Tibial artery (tissue), 4 donors: ENCODE data around the gene FAM234A.

ENCODE experiments used
- DNase-seq, 2 donors: peaks; one replicate each; pipeline ENCODE4 v3.0.0-alpha.2; 2019
- H3K27ac ChIP-seq, 2 donors: fragments of 200-600 bp; sonication (generic) in 1 of 2; 1 replicate in 1 of 2; 2 replicates in 1 of 2; pipeline ENCODE4 v1.5.1; 2018 to 2019; ENCODE audit warnings: mild to moderate bottlenecking in 1 of 2
- H3K27me3 ChIP-seq, 2 donors: fragments of 200-600 bp; sonication (generic) in 1 of 2; one replicate each; pipeline versions ENCODE4 v1.5.1 to v1.6.0; 2016 to 2019
- H3K36me3 ChIP-seq, 3 donors: fragments of 200-600 bp; sonication (generic) in 2 of 3; one replicate each; pipeline ENCODE4 v1.5.1; 2016 to 2019; ENCODE audit warnings: mild to moderate bottlenecking in 2 of 3
- H3K4me1 ChIP-seq, 4 donors: fragments of 200-600 bp; sonication (generic) in 2 of 4; 1 replicate in 3 of 4; 2 replicates in 1 of 4; pipeline ENCODE4 v1.5.1; 2016 to 2019
- H3K4me3 ChIP-seq, 2 donors: fragments of 200-600 bp; sonication (generic) in 1 of 2; 1 replicate in 1 of 2; 2 replicates in 1 of 2; pipeline ENCODE4 v1.5.1; 2018 to 2019; ENCODE audit warnings: mild to moderate bottlenecking in 2 of 2
- H3K9me3 ChIP-seq, 3 donors: fragments of 200-600 bp; sonication (generic) in 1 of 3; one replicate each; pipeline ENCODE4 v1.5.1; 2016 to 2019
- intact Hi-C: fragments of 100-400 bp; cut with DNase I; formaldehyde crosslinking; loops from one replicate; pipeline ENCODE4 v1.15.0; 2023; ENCODE audit warnings: low total_unique reads
- TF ChIP-seq, protein P1 (sequence below), 2 experiments: fragments of 200-600 bp in 1 of 2; fragments of 450-650 bp in 1 of 2; IDR thresholded peaks; one replicate each; pipeline ENCODE4 v1.5.1; 2017 to 2019; ENCODE audit warnings: antibody characterized with exemption in 2 of 2, mild to moderate bottlenecking in 1 of 2, moderate library complexity in 1 of 2

The FAM234A gene

DNA sequence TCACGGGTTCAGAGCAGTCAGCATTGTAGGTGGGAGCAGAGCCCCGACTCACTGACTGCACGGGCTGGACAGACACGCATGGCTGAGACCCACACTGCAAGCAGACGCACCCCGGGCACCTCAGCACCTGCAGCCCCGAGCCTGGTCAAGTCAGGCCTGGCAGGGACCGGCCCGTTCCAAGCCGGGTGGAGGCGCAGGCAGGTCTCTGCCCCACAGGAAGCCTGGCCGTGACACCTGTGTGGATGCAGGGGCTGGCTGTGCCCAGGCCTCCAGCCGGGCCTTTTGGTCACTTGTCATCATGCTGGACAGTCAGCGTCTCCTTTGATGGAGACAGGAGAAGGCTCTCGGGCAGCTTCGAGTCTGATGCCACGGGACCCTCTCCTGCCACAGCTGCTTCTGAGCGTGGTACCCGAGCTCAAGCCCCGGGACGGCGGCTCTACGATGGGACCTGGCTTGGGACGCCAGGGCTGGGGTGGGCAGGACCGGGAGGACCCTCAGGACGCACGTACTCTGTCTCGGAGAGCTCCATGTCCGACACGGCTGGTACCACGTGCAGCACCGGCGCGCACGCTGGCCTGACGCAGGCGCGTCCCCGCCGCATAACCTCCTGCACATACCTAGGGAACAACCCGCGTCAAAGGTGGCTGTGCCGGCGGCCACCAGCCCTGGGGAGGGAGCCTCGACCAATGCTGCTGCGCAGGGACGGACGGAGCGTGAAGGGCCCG, 56.2 kb downstream of the FAM234A start:
- Histone ChIP-seq H3K27me3 (no peaks in the 10 kb centered on the region), H3K4me3 (no peak overlapping the region), H3K27ac (no peak overlapping the region), H3K36me3 (peaks cover 39 to 95% (median 78%) of the 10 kb centered on the region in 3 donors), H3K4me1 (no peaks in the 10 kb centered on the region), H3K9me3 (no peaks in the 10 kb centered on the region)
- no peak for DNase-seq
- TF ChIP-seq, protein P1, sequence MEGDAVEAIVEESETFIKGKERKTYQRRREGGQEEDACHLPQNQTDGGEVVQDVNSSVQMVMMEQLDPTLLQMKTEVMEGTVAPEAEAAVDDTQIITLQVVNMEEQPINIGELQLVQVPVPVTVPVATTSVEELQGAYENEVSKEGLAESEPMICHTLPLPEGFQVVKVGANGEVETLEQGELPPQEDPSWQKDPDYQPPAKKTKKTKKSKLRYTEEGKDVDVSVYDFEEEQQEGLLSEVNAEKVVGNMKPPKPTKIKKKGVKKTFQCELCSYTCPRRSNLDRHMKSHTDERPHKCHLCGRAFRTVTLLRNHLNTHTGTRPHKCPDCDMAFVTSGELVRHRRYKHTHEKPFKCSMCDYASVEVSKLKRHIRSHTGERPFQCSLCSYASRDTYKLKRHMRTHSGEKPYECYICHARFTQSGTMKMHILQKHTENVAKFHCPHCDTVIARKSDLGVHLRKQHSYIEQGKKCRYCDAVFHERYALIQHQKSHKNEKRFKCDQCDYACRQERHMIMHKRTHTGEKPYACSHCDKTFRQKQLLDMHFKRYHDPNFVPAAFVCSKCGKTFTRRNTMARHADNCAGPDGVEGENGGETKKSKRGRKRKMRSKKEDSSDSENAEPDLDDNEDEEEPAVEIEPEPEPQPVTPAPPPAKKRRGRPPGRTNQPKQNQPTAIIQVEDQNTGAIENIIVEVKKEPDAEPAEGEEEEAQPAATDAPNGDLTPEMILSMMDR (IDR thresholded peaks at IDR 0.05) = no peak
- intact Hi-C loops = no loop called here

- intact Hi-C loops = no loop called here
- Histone ChIP-seq H3K27me3 (no peaks in the 10 kb centered on the region), H3K4me3 (no peak overlapping the region), H3K27ac (no peak overlapping the region), H3K9me3 (no peaks in the 10 kb centered on the region), H3K4me1 (no peaks in the 10 kb centered on the region), H3K36me3 (peaks cover 40 to 98% (median 82%) of the 10 kb centered on the region in 3 donors)
- no peak for DNase-seq
- TF ChIP-seq, protein P1 (IDR thresholded peaks at IDR 0.05) = no peak
Observed at GRCh38 chr16:291539-291938, 56.9 kb downstream of the FAM234A start.

DNA sequence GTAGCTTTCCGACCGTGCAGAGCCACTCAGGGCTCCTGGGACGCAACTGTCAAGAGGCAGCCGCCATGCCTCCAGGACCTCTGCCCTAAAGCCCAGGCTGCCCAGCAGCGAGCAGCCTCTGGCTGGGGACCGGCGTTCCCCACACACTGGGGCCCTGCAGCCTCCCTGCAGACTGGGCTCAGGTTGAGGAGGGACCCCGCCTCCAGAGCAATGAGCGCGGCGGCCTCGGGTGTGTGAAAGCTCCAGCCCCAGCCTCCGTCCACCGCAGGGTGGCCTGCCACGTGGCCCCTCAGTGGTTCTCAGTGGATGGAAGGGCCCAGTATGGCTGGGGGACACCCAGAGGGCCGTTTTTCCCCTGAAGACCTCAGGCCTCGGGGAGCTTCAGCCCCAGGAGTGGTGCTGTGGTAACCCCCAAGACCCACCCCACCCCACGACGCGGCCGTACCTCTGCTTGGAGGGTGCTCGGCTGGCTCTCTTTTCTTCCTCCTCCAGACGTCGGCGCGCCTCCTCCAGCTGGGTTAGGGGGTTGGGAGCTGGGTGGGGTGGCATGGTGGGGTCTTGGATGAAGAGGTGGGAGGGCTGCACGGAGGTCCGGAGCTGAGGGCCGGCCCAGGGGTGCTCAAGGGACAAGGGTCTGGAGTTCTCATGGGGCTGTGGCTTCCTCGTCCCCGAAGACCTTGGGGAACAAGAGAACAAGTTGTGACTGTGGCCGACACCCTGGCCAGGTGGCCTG, 58.6 kb downstream of the FAM234A start:
- no peak for DNase-seq
- H3K27ac ChIP-seq = no peak overlapping the region
- H3K36me3 ChIP-seq = peaks cover 45 to 98% (median 82%) of the 10 kb centered on the region in 3 donors
- intact Hi-C loops = no loop called here
- TF ChIP-seq, protein P1 (IDR thresholded peaks at IDR 0.05) = no peak
- H3K4me3 ChIP-seq = no peak overlapping the region
- H3K9me3 ChIP-seq = no peaks in the 10 kb centered on the region
- H3K4me1 ChIP-seq = no peaks in the 10 kb centered on the region
- H3K27me3 ChIP-seq = no peaks in the 10 kb centered on the region

DNA sequence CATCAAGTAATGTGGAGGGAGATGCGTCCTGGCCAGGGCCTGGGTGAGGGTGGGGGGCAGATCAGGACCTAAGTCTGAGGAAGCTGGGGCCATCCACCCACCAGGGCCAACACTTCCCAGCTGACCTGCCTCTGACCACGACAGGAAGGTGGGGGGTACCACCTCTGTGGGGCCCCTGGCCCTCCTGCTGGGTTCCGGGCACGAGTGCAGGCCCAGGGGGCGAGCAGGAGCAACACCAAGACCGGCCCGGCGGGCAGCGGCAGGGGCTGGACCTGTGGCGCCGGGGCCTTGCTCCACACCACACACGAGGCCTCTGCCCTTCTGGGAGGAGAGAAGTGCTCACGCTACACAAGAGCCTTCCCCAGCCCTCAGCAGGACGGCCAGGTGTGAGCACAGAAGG, 61.7 kb downstream of the FAM234A start:
- TF ChIP-seq, protein P1 (IDR thresholded peaks at IDR 0.05) = no peak
- H3K27me3 ChIP-seq = no peaks in the 10 kb centered on the region
- no peaks in the 10 kb centered on the region for H3K9me3 ChIP-seq
- intact Hi-C loops = no loop called here
- H3K36me3 ChIP-seq = peaks cover 33 to 84% (median 59%) of the 10 kb centered on the region in 3 donors
- H3K4me3 ChIP-seq = no peak overlapping the region
- no peak for DNase-seq
- H3K27ac ChIP-seq = no peak overlapping the region
- H3K4me1 ChIP-seq = no peaks in the 10 kb centered on the region

DNA sequence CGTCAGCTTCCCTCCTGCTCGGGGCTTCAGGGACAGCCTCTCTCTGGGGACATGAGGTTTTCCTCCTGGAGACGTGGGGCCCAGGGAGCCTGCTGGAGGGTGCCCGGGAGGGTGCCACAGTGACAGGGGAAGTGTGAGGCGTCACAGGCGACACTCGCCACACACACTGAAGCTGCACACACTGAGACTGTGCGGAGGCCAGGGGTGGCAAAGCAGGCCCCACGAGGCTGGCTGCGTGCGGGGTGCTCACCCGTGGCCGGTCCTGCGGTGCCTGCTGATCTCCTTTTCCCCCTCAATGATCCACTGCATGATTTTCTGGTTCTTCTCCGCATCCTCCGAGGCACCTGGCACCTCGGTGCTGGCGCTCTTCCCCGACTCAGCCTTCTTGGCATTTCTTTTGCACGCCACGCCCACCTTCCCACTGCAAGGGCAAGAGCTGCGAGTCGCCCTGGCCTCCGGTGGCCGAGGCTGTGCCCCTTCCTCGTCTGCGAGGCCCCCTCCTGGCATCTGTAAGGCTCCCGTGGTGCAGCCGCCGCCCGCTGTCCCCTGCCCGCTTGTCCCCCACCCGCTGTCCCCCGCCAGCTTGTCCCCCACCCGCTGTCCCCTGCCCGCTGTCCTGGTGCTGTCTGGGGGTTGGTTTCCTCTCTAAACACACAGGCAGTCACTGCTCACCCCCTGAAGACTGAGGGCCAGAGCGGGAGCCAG, 62.3 kb downstream of the FAM234A start:
- Histone ChIP-seq H3K27me3 (no peaks in the 10 kb centered on the region), H3K4me1 (no peaks in the 10 kb centered on the region), H3K9me3 (no peaks in the 10 kb centered on the region), H3K36me3 (peaks cover 30 to 84% (median 56%) of the 10 kb centered on the region in 3 donors), H3K4me3 (no peak overlapping the region), H3K27ac (no peak overlapping the region)
- intact Hi-C loops = no loop called here
- no peak for DNase-seq
- TF ChIP-seq, protein P1 (IDR thresholded peaks at IDR 0.05) = no peak
